ENCODE data around the gene JAG2.

Gene JAG2

DNA sequence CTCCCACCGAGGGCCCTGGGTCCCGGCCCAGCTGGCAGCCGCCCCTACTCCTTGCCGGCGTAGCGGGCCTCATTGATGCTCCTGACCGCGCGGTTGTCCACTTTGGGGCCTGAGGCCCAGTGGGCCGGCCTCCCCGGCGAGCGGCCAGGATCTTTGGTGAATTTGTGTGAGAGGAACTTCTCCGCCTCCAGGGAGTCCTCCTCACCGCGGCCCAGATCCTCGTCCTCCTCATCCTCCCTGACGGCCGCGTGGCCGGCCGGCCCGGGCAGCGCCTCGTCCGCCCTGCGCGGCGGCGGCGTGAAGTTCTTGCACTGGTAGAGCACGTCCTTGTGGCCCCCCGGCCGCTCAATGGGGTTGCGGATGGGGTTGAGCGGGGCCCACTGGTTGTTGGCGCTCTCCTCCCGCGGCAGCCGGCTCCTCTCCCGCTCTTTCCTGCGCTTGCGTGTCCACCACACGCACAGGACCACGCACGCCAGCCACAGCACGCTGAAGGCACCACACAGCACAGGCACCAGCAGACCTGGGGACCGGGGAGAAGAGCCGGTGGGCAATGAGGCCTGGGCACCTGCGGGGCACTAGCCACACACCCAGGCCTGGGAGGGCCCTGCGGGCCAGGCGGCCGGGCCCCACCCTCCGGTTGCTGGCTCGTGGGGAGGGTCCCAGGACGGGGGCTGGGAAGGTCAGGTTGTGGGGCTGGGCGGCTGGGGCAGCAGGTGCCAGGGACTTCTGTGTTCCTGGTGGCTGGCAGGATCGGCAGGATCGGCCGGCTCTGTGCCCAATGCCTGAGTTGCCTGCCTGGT is 25.7 kb downstream of the JAG2 start:
- H3K27ac ChIP-seq (replicated peaks) = no peak overlapping the region
- H3K27me3 ChIP-seq (ENCODE audit: insufficient read depth, poor library complexity, severe bottlenecking) = no peaks in the 10 kb centered on the region
- no peak for DNase-seq (ENCODE audit: low read depth in 1 of 2, low spot score in 1 of 2)
- TF ChIP-seq, protein P1, sequence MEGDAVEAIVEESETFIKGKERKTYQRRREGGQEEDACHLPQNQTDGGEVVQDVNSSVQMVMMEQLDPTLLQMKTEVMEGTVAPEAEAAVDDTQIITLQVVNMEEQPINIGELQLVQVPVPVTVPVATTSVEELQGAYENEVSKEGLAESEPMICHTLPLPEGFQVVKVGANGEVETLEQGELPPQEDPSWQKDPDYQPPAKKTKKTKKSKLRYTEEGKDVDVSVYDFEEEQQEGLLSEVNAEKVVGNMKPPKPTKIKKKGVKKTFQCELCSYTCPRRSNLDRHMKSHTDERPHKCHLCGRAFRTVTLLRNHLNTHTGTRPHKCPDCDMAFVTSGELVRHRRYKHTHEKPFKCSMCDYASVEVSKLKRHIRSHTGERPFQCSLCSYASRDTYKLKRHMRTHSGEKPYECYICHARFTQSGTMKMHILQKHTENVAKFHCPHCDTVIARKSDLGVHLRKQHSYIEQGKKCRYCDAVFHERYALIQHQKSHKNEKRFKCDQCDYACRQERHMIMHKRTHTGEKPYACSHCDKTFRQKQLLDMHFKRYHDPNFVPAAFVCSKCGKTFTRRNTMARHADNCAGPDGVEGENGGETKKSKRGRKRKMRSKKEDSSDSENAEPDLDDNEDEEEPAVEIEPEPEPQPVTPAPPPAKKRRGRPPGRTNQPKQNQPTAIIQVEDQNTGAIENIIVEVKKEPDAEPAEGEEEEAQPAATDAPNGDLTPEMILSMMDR (IDR thresholded peaks at IDR 0.05; ENCODE audit: insufficient read depth, low read length) = no peak
- TF ChIP-seq SPI1 (IDR thresholded peaks at IDR 0.05; ENCODE audit: borderline replicate concordance, low read depth) = no peak
- TF ChIP-seq POLR2AphosphoS5 (IDR thresholded peaks at IDR 0.05; ENCODE audit: low read depth) = no peak
- TF ChIP-seq GABPA (IDR thresholded peaks at IDR 0.05; ENCODE audit: low read depth) = no peak
- TF ChIP-seq, protein P2, sequence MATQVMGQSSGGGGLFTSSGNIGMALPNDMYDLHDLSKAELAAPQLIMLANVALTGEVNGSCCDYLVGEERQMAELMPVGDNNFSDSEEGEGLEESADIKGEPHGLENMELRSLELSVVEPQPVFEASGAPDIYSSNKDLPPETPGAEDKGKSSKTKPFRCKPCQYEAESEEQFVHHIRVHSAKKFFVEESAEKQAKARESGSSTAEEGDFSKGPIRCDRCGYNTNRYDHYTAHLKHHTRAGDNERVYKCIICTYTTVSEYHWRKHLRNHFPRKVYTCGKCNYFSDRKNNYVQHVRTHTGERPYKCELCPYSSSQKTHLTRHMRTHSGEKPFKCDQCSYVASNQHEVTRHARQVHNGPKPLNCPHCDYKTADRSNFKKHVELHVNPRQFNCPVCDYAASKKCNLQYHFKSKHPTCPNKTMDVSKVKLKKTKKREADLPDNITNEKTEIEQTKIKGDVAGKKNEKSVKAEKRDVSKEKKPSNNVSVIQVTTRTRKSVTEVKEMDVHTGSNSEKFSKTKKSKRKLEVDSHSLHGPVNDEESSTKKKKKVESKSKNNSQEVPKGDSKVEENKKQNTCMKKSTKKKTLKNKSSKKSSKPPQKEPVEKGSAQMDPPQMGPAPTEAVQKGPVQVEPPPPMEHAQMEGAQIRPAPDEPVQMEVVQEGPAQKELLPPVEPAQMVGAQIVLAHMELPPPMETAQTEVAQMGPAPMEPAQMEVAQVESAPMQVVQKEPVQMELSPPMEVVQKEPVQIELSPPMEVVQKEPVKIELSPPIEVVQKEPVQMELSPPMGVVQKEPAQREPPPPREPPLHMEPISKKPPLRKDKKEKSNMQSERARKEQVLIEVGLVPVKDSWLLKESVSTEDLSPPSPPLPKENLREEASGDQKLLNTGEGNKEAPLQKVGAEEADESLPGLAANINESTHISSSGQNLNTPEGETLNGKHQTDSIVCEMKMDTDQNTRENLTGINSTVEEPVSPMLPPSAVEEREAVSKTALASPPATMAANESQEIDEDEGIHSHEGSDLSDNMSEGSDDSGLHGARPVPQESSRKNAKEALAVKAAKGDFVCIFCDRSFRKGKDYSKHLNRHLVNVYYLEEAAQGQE (IDR thresholded peaks at IDR 0.05; ENCODE audit: insufficient replicate concordance, low read depth) = no peak
- H3K4me3 ChIP-seq (replicated peaks; ENCODE audit: insufficient read depth, low read length) = no peak overlapping the region

DNA sequence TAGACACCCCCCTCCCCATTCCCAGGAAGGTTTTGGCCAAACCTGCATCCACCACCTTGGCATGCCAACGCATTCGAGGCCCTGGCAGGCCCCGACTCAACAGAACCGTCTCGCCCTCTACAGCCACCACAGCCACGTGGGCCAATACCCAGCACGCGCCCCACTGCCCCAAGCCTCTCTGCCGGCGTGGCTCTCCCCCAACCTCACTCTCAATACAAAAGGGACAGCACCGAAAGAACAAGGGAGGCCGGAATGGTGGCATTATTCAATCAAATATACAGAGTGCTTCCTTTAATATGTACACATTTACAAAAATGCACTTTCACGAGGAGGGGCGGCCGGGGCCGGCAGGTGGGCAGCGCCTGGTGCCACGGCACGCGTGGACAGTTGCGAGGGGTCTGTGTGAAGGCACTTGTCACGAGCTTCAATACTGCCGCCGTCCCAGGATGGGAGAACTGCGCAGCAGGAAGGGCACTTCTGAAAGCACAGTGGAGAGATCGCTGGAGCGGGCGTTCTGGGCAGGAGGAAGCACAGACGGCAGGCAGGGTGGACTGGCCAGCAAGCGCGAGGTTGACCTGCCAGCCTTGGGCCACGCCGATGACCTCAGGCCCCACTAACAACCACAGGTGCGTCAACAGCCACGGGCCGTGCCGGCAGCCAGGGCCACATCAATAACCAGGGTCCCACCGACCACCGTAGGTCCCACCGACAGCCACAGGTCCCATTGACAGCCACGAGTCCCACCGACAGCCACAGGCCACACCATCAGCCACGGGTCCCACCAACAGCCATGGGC is 26.9 kb downstream of the JAG2 start:
- no peak overlapping the region for H3K4me3 ChIP-seq (replicated peaks; ENCODE audit: insufficient read depth, low read length)
- TF ChIP-seq, protein P2 (IDR thresholded peaks at IDR 0.05; ENCODE audit: insufficient replicate concordance, low read depth) = no peak
- no peak for TF ChIP-seq POLR2AphosphoS5 (IDR thresholded peaks at IDR 0.05; ENCODE audit: low read depth)
- TF ChIP-seq SPI1 (IDR thresholded peaks at IDR 0.05; ENCODE audit: borderline replicate concordance, low read depth) = no peak
- TF ChIP-seq, protein P1 (IDR thresholded peaks at IDR 0.05; ENCODE audit: insufficient read depth, low read length) = no peak
- TF ChIP-seq GABPA (IDR thresholded peaks at IDR 0.05; ENCODE audit: low read depth) = no peak
- no peak overlapping the region for H3K27ac ChIP-seq (replicated peaks)
- no peaks in the 10 kb centered on the region for H3K27me3 ChIP-seq (ENCODE audit: insufficient read depth, poor library complexity, severe bottlenecking)
- DNase-seq (ENCODE audit: low read depth in 1 of 2, low spot score in 1 of 2) = no peak

DNA sequence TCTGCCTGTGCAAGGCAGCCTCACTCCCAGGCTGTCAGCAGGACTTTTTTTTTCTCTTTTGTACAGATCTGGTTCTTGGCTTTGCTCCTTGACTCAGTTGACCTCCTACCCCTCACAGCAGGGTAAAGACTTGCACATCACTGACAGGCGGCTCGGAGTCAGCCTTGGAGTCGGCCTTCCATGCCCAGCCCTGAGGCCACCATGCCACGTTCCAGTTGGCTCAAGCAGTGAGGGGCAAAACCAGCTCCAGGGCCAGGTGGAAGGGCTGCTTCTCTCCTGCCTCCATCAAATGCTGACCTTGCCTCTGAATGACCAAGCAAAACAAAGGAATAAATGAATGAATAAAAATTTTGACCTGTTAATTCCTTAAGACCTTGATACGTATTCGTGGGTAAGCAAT is 27.6 kb downstream of the JAG2 start:
- Histone ChIP-seq H3K27me3 (ENCODE audit: insufficient read depth, poor library complexity, severe bottlenecking) (no peaks in the 10 kb centered on the region), H3K4me3 (replicated peaks; ENCODE audit: insufficient read depth, low read length) (no peak overlapping the region), H3K27ac (replicated peaks) (no peak overlapping the region)
- TF ChIP-seq, protein P2 (IDR thresholded peaks at IDR 0.05; ENCODE audit: insufficient replicate concordance, low read depth) = no peak
- TF ChIP-seq SPI1 (IDR thresholded peaks at IDR 0.05; ENCODE audit: borderline replicate concordance, low read depth) (no peak), POLR2AphosphoS5 (IDR thresholded peaks at IDR 0.05; ENCODE audit: low read depth) (no peak), GABPA (IDR thresholded peaks at IDR 0.05; ENCODE audit: low read depth) (no peak)
- TF ChIP-seq, protein P1 (IDR thresholded peaks at IDR 0.05; ENCODE audit: insufficient read depth, low read length) = no peak
- DNase-seq (ENCODE audit: low read depth in 1 of 2, low spot score in 1 of 2) = no peak

Measured in HL-60 (cell line).